GM13977 (cell line): ENCODE results near the gene RSBN1L.
A peak's percentile ranks its signal among the peaks of the same experiment; 100 is the strongest.

Source experiments
- DNase-seq: peaks from one replicate; pipeline ENCODE4 v3.0.0; 2012; ENCODE audit warnings: low spot score
- in situ Hi-C: fragments of 300-500 bp; cut with MboI; formaldehyde crosslinking; loops from one replicate; pipeline ENCODE4 v1.12.0; 2022; ENCODE audit warnings: low sequenced_read_pairs, low pct_unique_long_range_greater_than_20kb, mixed read lengths, inconsistent platforms; ENCODE audit not compliant: unreplicated experiment
- TF ChIP-seq, protein P1 (sequence below): IDR thresholded peaks from 2 replicates; pipeline ENCODE4 v1.5.1; 2012; ENCODE audit warnings: mild to moderate bottlenecking, control low read depth; ENCODE audit not compliant: insufficient read depth; ENCODE audit errors: extremely low read depth, missing control alignments

RSBN1L gene

DNA sequence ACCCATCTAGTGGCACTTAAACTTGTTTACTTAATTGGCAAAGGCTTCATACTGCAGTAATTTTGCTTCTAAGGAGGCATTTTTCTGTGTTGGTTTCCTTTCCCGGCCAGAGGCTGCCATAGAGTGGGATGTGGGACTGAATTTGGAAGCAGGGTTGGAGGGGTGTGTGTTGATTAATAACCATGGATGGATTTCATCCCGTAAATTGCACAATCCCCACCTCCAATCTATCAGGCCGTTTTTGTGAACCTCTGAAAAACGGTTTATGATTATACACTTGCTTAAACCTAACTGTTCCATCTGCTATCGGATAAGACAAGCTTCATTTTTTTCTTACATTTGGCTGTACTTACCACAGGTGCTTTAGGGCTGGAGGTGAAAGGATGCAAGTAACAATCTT is 100.7 kb downstream of the RSBN1L start:
- no peak for DNase-seq
- in situ Hi-C loops, result loop anchor here (10.0 kb wide), 1 partner anchor 118 kb away; no protein-coding TSS in a partner anchor
- TF ChIP-seq, protein P1, sequence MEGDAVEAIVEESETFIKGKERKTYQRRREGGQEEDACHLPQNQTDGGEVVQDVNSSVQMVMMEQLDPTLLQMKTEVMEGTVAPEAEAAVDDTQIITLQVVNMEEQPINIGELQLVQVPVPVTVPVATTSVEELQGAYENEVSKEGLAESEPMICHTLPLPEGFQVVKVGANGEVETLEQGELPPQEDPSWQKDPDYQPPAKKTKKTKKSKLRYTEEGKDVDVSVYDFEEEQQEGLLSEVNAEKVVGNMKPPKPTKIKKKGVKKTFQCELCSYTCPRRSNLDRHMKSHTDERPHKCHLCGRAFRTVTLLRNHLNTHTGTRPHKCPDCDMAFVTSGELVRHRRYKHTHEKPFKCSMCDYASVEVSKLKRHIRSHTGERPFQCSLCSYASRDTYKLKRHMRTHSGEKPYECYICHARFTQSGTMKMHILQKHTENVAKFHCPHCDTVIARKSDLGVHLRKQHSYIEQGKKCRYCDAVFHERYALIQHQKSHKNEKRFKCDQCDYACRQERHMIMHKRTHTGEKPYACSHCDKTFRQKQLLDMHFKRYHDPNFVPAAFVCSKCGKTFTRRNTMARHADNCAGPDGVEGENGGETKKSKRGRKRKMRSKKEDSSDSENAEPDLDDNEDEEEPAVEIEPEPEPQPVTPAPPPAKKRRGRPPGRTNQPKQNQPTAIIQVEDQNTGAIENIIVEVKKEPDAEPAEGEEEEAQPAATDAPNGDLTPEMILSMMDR, result no peak

DNA sequence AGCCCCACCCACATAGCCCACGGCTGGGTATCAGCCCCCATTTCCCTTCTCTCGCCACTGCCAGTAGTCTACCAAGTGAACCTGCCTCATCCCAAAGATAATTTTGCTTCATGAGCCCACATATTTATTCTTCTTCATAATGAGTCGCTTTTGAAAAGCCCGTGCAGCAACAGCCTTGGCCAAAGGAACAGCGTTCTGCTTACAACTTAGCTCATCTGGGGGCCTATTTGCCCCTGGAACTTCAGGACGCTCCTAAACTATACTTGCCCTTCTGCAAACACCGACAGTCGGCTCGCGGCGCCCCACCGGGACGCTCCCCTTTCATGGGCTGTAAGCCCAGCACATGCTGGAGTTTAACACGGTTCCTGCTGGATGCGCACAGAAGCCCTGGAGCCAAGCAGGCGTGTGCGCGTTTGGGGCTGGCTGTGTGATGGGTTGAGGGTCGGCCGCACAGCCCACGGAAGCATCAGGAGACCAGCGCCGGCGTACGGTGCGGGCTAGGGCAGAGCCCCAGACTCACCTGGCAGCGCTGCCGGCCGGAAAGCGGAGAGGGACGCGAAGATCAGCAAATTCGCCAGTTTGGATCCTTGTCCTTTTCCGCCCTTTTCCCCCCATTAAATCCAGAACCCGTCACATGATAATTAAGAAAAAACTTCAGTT is 101.6 kb downstream of the RSBN1L start:
- in situ Hi-C loops, result loop anchor here (10.0 kb wide), 1 partner anchor 117 kb away; no protein-coding TSS in a partner anchor
- TF ChIP-seq, protein P1, result no peak
- no peak for DNase-seq

DNA sequence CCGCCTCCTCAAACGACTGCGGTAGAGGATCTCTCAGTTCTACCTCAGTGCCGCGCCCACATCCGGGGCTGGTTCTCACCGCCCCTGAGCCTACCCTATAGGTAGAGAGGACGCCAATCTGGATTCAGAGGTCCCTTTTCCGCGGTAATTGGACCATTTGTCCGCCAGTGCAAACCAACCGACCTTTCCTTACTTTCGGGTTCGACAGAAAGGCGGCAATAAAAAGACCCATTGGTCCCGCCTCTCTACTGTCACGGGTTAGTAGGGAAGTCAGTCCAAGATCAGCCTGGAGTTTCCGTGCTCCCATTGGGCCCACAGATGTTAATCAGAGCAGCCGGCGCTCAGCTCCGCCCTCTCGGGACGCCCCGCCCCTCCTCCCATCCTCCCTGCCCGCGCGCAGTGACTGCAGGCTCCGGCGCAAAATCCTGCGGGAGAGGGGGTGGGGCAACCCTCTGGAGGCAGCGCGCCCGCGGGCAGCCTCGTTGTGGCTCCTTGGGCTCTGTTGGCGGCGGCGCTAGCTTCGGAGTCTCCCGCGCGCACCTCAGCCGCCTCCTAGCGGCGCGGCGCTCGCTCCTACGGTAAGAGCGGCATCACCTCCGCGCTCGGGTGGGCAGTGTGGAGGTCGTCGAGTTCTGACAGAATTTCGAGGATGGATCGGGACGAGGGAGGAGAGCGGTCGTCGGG is 102.3 kb downstream of the RSBN1L start, which contains the start of the genes PHTF2 and TMEM60:
Gene PHTF2, plus strand, starts transcription at position 380 of the 684 bp plus-strand sequence.
Gene TMEM60, minus strand, starts transcription at position 41 of the 684 bp plus-strand sequence. CDS start 4,061 bp downstream, outside the sequence.
- in situ Hi-C loops, result loop anchor here (10.0 kb wide), 1 partner anchor 116 kb away; no protein-coding TSS in a partner anchor

DNA sequence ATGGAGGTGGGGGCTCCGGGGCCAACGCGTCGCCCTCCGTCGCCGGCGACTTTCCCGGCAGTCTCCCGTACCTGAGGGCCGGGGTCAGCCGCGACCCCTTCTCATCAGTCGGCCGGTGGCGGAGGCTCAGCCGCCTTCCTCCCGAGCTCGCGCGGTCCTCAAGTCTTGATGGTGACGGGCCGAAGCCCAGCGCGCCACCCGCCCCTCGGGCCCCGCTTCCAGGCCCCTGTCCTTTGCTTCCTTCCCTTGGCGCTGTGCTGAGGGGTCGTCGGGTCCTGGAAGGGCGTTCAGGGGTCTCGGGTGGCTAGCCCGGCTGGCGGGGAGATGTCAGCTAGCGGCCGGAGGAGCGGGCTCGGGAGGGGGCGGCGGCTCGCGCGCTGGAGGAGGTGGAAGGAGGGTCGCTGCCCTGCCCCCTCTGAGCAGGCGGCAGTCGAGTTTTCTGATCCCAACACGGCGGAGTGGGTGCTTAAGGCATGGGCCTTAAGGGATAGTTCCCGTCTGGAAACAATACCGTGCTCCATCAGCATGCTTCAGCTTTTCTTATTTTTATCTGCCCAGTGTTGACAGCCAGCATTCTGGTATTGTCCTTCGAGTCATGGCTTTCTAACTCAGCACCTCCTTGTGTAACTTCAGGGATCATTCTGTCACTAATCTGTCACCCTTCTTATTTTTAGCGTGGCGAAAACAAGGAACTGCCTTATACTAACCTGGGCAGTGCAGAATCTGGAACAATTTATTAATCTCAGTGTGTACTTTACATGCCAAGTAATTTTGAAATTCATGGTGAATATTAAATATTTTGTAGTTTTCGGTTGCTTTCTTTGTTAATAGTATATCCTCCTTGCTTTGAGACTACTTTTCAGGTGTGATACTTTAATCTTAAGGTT is 103.1 kb downstream of the RSBN1L start:
- TF ChIP-seq, protein P1, result no peak
- in situ Hi-C loops, result loop anchor here (10.0 kb wide), 1 partner anchor 115 kb away; no protein-coding TSS in a partner anchor
- DNase-seq, result peak; percentile 25

More for the DNA sequence above, 102.3 kb downstream of the RSBN1L start, which contains the start of the genes PHTF2 and TMEM60:
- TF ChIP-seq, protein P1, result peak; percentile 37
- peak; percentile 93 for DNase-seq

DNA sequence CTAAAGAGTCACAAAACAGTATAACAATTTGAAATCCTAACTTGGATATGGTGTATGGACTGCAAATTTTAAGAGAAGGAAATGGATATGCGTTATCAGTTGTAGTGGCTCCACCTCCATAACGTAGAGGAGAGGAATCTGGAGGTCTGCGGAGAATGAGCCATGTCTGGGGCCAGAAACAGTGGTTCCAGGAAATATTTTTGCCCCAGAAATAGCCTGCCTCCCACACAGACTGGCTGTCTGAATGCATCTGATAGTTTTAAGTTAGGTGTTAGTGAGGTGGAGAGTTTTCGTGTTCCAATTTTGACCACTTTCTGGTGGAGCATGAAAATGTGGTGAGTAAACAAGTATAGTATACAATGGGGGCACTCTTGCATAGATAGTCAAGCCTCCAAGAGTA is 103.9 kb downstream of the RSBN1L start:
- DNase-seq, result peak; percentile 38
- TF ChIP-seq, protein P1, result peak; percentile 6
- in situ Hi-C loops, result no loop called here

DNA sequence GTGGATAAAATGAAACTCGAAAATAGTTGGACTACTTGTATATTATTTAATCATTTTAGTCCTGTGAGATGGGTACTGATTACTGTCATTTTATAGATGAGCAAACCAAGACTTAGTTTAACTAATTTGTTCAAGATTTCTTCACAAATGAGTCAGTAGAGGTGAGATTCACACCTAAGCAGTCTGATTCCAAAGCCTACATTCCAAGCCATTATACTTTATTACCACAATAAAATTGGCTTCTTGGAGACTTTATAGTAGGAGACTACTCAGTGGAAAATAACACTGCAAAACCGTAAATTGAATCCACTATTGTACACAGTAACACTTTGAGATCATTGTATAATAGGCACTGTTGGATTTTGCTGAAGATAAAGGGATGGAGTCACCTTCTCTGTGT is 104.5 kb downstream of the RSBN1L start:
- in situ Hi-C loops, result no loop called here
- TF ChIP-seq, protein P1, result no peak
- DNase-seq, result no peak
